DND-41 (cell line): Measurements from ENCODE around the gene ELOVL7.

Source experiments
- CTCF ChIP-seq: IDR thresholded peaks from 2 replicates; pipeline ENCODE4 v1.5.1; 2012; ENCODE audit warnings: borderline replicate concordance, low read length, moderate library complexity, mild to moderate bottlenecking; ENCODE audit not compliant: poor library complexity, severe bottlenecking; ENCODE audit errors: extremely low read depth
- EZH2 ChIP-seq: IDR thresholded peaks from 3 replicates; pipeline ENCODE4 v1.6.1; 2012; ENCODE audit warnings: borderline replicate concordance, low read depth, mild to moderate bottlenecking, moderate library complexity, low read length, inconsistent platforms; ENCODE audit not compliant: severe bottlenecking

GRCh38 chr5:60765019-60765709 lies 78.9 kb downstream of the ELOVL7 start:
- TF ChIP-seq CTCF (no peak), EZH2 (no peak)
